HG03558 (cell line): ENCODE data around the gene SUGCT.

Source experiments
- ATAC-seq: cut with Tn5 transposase; IDR thresholded peaks from one replicate; pipeline ENCODE4 v1.9.1; 2021; ENCODE audit warnings: moderate number of reproducible peaks; ENCODE audit not compliant: unreplicated experiment; ENCODE audit errors: extremely low read depth

SUGCT gene

DNA sequence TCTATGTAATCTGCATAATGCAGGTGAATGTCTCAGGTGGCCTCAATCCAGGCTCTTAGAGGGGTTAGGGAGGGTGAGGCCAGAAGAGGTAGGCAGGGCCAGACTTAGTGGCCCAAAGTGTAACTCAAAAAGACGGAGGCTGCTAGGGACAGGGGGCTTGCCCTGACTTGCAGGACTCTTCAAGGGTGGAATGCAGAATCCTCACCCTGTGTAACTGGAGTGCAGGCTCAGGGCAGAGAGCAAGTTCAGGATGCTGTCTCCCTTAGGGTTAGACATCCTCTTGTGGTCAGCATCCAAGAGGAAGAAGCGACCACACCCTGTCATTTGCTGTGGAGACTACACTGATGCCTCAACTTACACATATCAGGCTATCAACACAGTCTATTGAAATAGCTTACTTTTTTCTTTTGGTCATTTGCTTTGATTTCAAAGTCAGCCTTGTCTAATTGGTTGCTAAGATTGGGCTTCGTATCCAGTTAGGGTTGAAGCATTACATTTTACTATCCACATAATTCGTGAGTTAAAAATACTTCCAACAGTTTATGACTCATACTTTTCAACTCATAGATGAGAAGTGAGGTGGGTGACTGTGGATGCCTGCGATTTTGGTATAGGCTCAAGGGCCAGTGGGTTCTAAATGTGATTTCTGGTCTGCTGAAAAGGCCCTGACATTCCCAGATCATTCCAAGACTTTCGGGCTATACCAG is 563.6 kb downstream of the SUGCT start:
- no peak for ATAC-seq

DNA sequence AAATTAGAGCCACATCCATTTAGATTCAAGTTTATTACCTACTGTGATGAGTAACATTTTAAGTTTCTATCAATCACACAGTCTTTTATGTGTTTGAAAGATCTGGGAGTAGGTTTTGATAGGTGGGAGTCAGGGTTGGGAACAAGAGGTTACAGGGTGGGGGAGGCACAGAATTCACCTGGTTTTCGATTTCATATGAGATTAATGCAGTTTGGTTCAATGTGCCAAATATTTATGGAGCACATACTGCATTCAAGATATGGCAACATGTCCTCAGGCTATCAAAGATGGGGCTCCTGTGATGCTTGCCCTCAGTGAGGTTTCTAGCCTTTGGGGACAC is 564.1 kb downstream of the SUGCT start:
- no peak for ATAC-seq

- no peak for ATAC-seq
Observed at GRCh38 chr7:40700653-40701421, 566.0 kb downstream of the SUGCT start.

- ATAC-seq: no peak
Observed at GRCh38 chr7:40701836-40702551, 567.2 kb downstream of the SUGCT start.

GRCh38 chr7:40704172-40704571 is 569.4 kb downstream of the SUGCT start:
- ATAC-seq: no peak

DNA sequence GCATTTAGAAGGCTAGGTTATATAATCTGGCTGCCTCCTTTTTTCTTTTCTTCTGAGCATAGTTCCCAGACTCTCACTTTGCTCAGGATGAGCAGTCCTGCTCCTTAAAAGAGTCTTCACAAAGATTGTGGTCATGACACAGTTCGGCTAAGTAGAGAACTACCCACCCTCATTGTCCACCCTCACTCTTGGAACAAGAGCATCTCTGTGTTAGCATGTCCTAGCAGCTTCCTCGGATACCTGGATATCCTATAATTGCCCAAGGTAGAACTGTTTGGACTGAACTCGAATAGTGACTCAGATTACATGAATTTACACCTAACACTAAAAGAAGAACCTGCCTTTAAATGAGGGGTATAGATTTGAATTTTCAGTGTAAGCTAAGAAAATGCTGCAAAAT is 572.0 kb downstream of the SUGCT start:
- no peak for ATAC-seq

DNA sequence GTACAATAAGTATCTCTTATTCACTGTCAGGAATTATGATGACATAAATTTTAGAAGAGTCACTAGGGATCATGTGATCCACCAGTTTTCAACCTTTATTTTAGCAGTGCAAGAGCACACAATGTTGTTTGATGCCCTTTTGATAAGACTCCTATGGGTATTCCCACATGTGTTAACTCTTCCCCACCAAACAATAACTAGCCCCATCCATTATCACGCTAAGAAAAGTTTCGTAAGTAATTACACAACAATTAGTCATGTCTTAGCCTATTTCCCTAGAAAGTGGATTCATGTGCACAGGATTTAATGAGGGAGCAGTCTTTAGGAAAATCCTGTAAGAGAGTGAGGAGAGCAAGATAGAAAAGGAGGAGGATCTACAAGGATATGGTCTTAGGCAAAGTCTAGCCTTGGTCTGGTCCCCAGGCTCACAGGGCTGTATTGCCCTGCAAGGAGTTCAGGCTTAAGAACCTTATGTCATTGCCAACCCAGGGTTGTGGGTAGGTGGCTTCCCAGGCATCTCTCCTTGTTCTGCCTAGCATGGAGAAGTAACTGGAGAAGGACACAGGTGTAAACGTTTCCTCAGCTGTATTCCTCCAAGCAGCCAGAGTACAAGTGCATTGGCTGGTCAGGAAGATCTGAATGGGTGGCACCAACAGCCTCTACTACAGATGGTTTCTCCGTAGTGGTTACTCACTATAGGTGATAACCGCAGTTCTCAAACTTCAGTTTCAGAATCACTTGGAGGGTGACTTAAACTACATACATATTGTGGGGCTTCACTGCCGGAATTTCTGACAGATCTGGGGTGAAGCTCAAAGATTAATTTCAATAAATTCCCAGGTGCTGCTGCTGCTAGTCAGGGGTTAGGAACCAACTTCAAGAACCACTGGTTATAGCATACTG is 574.5 kb downstream of the SUGCT start:
- no peak for ATAC-seq

GRCh38 chr7:40711706-40712105 is 576.9 kb downstream of the SUGCT start:
- no peak for ATAC-seq

GRCh38 chr7:40714363-40715052 is 579.7 kb downstream of the SUGCT start:
- no peak for ATAC-seq

DNA sequence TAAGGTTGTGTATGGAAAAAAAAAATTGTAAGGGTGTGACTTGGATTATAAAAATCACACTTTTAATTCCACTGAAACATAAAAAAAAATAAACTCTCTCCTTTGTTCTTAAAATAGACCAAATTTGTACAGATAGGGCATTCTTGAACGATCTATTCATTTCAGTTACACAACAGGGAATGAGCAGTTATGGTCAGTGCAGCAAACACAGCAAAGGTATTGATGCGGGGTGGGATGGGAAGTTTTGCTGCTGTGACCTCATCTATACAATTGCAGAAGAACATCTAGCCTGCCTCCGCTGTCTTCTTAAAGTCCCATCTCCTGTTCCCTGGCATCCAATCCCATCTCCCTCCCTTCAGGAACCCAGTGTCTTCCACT is 580.2 kb downstream of the SUGCT start:
- ATAC-seq: no peak

DNA sequence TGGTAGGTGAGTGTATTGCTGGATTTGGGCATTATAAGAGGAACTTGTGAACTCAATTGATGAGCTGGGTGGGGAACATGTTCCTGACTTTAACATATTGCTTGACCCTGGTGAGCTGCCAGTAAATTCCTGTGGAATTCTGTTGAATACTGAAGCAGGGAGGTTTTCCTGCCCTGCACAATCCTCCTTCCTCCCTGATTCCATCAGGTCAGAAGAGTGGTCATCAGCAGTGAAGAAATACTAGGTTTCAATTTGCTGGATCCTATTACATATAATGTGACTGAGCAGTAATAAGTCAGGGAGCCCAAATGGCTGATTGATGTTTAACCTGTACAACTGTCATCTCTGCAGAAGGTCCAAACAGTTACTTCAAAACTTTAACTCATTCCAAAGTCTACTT is 581.2 kb downstream of the SUGCT start:
- ATAC-seq: no peak

GRCh38 chr7:40717242-40717641 is 582.4 kb downstream of the SUGCT start:
- ATAC-seq: no peak

DNA sequence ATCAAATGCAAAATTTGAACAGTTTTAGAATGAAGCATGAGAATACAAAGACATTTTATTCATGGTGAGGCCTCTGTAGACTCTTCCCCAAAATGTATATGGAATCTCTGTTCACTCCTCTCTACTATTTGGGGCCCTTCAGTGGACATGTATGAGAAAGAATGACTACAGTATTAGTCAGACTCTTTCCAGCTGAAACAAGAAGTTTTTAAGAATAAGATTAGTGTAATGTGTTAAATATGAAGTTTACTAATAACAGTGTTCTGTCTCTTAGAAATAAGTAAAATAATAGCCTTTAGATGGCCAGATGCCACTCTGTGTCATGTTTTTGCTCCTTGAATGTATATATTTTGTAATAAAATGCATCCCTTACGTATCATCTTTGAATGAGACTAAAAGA is 585.6 kb downstream of the SUGCT start:
- ATAC-seq: no peak

DNA sequence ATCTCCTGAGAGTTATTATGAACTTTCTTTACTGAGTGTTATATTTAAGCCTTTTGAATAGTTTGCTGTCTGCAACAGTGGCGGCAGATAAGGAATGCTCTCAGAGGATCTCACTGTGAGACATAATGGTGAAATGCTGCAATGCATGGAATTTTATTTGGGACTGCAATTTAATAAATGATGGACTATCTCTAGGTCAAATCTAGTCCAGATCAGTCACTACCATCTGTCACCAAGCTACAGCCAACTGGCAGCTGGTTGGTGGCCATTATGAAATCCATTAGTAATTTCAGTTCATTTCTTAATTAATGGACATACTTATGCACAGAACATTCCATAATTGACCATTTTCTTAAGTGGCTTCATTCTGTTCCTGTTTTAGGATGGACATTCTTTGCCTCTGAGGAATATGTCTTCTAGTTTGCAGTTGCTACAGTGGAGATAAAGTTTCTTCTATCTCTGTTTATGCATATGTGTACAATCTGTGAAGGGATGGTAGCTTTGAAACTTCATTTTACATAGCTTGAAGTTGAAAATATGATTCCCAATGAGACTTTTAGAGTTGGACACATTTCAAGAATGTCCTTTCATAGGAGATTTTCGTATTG is 586.6 kb downstream of the SUGCT start:
- no peak for ATAC-seq

DNA sequence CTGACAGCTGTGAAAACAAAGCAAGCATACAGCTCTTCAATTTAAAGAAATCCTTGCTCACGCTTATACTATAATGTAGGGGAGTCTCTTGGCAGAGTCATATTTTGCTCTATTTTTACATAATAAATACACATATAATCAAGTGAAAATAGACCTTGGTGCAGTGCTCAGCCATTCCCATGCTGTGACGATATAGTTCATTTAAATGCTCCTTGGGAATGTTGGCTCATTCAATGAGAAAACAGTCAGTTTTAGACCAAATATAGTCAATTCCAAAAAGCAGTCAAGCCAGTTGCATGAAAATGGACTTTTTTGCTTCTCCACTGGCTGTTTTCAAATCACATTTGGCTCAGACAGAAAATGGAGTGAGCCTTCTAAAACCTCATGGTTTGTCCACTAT is 587.4 kb downstream of the SUGCT start:
- ATAC-seq: no peak

GRCh38 chr7:40723829-40724228 is 589.0 kb downstream of the SUGCT start:
- no peak for ATAC-seq

- ATAC-seq: no peak
Observed at GRCh38 chr7:40726559-40726958, 591.8 kb downstream of the SUGCT start.

DNA sequence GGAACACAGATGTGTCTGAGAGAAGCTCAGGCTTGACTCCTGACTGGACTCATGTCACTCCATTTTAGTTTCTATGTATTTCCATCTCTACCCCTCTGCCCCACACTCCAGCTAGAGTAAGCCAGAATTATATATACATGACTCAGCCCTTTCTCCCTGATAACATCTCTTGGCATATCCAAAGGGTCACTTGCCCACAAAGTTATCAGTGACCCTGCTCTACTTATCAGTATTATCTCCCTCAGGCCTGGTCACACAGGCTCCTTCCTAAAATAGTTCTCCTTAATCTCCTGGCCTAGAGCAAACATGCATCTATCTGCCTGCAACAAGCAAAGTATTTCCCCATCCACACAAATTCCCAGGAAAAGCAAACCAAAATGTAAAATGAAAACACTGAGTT is 598.3 kb downstream of the SUGCT start:
- ATAC-seq: no peak

GRCh38 chr7:40733578-40733977 is 598.8 kb downstream of the SUGCT start:
- ATAC-seq: no peak
